ENCODE measurements around the gene ZNF672.

GRCh38 chr1:248849152-248849551 is 11.1 kb downstream of the ZNF672 start:
- TF ChIP-seq CTCF (IDR thresholded peaks at IDR 0.05) (no peak), POLR2A (IDR thresholded peaks at IDR 0.05) (no peak), POLR2AphosphoS5 (IDR thresholded peaks at IDR 0.05) (no peak)
